Measurements from ENCODE around the gene WWOX.

The WWOX gene

DNA sequence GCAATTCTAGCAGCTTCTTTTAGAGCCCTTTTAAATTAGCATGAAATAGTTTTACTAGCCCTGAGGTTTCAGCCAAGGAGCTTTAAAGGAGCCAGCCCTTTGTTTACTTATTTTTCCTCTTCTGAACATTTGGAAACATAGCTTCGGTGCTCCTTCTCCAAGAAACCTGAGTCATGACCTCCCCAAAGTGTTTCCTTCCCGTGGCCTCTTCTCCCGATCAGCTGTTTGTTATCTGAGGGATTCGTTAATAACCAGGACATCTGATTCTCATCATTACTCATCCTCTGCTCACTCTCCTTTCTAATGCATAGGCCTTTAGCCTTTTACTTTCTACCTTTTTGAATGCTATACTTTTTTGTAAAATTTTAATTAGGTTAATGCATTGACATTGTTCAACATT is 204.5 kb downstream of the WWOX start:
- TF ChIP-seq, protein P1, sequence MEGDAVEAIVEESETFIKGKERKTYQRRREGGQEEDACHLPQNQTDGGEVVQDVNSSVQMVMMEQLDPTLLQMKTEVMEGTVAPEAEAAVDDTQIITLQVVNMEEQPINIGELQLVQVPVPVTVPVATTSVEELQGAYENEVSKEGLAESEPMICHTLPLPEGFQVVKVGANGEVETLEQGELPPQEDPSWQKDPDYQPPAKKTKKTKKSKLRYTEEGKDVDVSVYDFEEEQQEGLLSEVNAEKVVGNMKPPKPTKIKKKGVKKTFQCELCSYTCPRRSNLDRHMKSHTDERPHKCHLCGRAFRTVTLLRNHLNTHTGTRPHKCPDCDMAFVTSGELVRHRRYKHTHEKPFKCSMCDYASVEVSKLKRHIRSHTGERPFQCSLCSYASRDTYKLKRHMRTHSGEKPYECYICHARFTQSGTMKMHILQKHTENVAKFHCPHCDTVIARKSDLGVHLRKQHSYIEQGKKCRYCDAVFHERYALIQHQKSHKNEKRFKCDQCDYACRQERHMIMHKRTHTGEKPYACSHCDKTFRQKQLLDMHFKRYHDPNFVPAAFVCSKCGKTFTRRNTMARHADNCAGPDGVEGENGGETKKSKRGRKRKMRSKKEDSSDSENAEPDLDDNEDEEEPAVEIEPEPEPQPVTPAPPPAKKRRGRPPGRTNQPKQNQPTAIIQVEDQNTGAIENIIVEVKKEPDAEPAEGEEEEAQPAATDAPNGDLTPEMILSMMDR (IDR thresholded peaks at IDR 0.05; ENCODE audit: insufficient read depth, low read length, poor library complexity, severe bottlenecking), result no peak
- no peaks in the 10 kb centered on the region for H3K36me3 ChIP-seq (ENCODE audit: control insufficient read depth, insufficient read depth, low read length)
- H3K27me3 ChIP-seq (replicated peaks; ENCODE audit: control insufficient read depth, insufficient read depth, low read length), result no peaks in the 10 kb centered on the region
- DNase-seq (ENCODE audit: extremely low read depth, insufficient read length), result no peak
- H3K4me3 ChIP-seq (replicated peaks; ENCODE audit: low read depth, low read length), result no peak overlapping the region

DNA sequence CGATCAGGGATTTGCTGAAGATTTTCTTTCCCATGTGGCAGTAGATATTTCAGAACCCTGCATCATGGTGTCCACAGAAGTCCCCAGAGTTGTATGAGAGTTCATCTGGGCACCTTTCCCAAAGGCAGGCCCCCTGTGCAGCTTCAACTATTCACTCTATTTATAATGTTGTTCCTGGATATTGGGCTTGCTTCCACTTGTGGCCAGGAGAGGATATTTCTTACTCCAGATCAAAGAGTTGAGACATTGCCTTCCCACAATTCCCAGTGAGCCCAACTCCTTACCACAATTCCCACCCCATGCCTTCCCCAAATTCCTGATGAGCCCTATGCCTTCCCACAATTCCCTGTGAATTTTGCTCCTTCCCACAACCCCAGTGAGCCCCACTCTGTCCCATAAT is 206.9 kb downstream of the WWOX start:
- Histone ChIP-seq H3K4me3 (replicated peaks; ENCODE audit: low read depth, low read length) (no peak overlapping the region), H3K36me3 (ENCODE audit: control insufficient read depth, insufficient read depth, low read length) (no peaks in the 10 kb centered on the region), H3K27me3 (replicated peaks; ENCODE audit: control insufficient read depth, insufficient read depth, low read length) (no peaks in the 10 kb centered on the region)
- no peak for DNase-seq (ENCODE audit: extremely low read depth, insufficient read length)
- TF ChIP-seq, protein P1 (IDR thresholded peaks at IDR 0.05; ENCODE audit: insufficient read depth, low read length, poor library complexity, severe bottlenecking), result no peak

DNA sequence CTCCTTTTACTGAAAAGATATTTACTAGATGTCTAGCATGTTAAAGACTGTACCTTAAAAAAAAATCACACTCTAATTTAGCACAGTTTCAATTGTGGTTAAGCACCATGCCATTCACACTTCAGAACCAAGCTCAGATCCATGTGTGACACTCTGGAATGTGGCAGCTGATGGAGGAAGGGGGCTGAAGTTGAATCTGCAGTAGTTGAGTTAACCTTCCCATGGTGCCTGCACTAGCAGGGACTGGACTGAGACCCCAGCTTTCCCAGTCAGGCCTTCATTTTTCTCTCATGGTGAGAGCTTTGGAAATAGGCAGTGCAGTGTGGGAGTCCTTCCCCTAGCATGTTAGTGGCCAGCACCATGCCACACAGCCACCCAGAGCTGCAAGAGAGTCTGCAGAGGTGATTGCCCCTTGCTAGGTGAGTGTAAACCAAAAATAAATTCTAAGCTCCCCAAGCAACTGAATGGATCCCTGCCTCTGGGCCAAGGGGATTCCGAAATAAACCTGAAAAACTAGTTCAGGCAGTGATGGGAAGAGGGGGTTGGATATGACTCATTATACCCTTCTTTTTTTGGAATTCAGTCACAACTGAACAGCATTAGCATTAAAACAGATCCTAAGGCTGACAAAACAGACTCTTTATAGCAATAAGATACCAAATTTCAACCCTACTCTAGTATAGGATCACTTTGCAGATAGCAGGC is 208.5 kb downstream of the WWOX start:
- no peak for DNase-seq (ENCODE audit: extremely low read depth, insufficient read length)
- Histone ChIP-seq H3K4me3 (replicated peaks; ENCODE audit: low read depth, low read length) (no peak overlapping the region), H3K27me3 (replicated peaks; ENCODE audit: control insufficient read depth, insufficient read depth, low read length) (no peaks in the 10 kb centered on the region), H3K36me3 (ENCODE audit: control insufficient read depth, insufficient read depth, low read length) (no peaks in the 10 kb centered on the region)
- TF ChIP-seq, protein P1 (IDR thresholded peaks at IDR 0.05; ENCODE audit: insufficient read depth, low read length, poor library complexity, severe bottlenecking), result no peak

DNA sequence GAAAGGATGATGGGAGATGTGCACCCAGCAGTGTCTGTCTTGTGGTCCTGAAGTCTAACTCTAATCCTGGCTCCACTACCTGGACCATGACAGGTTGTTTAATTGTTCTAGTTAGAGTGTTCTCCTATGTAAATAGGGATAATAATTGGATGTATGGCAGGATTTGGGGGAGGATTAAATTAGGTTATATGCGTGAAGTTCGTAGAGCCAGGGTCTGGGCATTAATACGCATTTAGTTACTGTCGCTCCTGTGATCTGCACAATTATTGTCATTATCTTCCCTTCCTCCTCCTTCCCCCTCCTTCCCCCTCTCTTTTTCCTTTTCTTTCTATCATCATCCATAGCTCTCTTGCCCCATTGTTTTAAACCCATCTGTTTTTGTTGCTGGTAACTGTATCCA is 210.3 kb downstream of the WWOX start:
- Histone ChIP-seq H3K27me3 (replicated peaks; ENCODE audit: control insufficient read depth, insufficient read depth, low read length) (no peaks in the 10 kb centered on the region), H3K4me3 (replicated peaks; ENCODE audit: low read depth, low read length) (no peak overlapping the region)

DNA sequence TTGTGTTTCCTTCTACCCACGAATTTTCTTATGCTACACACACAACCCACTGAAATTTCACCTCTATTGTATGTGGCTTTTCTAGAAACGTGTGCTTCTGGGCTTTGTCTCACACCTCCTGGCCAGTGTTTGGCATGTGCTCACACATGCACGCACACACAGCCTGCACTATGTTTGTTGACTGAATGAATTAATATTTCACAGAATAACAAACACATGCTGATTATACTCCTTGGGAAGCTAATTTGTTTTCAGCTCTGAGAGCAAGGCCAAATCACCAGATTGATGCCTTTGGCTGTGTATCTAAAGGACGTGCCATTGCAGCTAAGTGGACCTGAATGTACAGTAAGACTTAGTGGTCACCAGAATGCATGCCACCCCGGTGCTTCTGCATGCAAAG is 210.7 kb downstream of the WWOX start:
- Histone ChIP-seq H3K36me3 (ENCODE audit: control insufficient read depth, insufficient read depth, low read length) (no peaks in the 10 kb centered on the region), H3K4me3 (replicated peaks; ENCODE audit: low read depth, low read length) (no peak overlapping the region), H3K27me3 (replicated peaks; ENCODE audit: control insufficient read depth, insufficient read depth, low read length) (no peaks in the 10 kb centered on the region)
- TF ChIP-seq, protein P1 (IDR thresholded peaks at IDR 0.05; ENCODE audit: insufficient read depth, low read length, poor library complexity, severe bottlenecking), result no peak
- no peak for DNase-seq (ENCODE audit: extremely low read depth, insufficient read length)

More for the DNA sequence above, 210.3 kb downstream of the WWOX start:
- TF ChIP-seq, protein P1 (IDR thresholded peaks at IDR 0.05; ENCODE audit: insufficient read depth, low read length, poor library complexity, severe bottlenecking), result no peak
- no peak for DNase-seq (ENCODE audit: extremely low read depth, insufficient read length)
- H3K36me3 ChIP-seq (ENCODE audit: control insufficient read depth, insufficient read depth, low read length), result no peaks in the 10 kb centered on the region
